ENCODE data around the gene EMC9. TPM values are rescaled to one million over a fixed set of nuclear protein-coding genes. Genes with fewer than 3 reads are reported as not detected.

EMC9 gene
- total RNA-seq, 2 donors from 2014 or later: 38.0 to 56.5 TPM

DNA sequence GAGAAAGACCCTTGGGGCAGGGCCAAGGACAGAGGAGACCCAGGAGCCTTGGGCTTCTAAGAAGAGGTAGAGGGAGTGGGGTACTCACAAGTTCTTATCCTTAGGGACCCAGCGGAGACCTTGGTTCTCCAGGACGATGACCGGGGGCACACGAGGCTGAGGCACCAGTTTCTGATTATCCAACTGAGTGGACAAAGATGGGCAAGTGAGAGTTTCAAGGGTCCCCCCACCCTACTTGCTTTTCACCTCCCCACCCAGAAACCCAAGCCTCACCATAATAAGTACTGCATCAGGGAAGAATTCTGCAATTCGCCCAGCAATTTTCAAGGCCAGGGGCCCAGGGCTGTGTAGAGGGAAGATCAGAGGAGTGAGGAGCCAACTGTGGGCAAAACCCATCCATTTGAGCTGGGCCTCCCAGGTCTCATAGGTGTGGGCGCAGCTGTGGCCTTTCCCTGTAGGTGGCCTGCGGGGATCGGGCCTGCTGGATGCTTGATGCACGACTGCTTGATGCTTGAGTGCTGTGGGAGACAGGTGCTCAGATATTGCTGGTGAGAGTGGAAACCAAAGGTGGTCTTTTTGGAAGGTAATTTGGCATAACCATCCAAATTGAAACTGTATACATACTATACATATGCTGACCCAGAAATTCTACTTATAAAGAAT is 2.0 kb downstream of the EMC9 start:
- DNase-seq (peak in 1 of 2 donors; percentile 45), ATAC-seq (replicated peaks in 1 of 2) (no peak)
- Mint-ChIP-seq H3K27me3 (ENCODE audit: low read depth) (no peaks in the 10 kb centered on the region), H3K36me3 (ENCODE audit: insufficient read depth in 2 of 2) (peaks cover 20 to 33% of the 10 kb centered on the region in 2 donors), H3K9me3 (no peaks in the 10 kb centered on the region), H3K4me3 (peak overlapping the region; percentile 94 to 99), H3K27ac (peak overlapping the region; percentile 90), H3K4me1 (ENCODE audit: low read depth) (peaks cover 71% of the 10 kb centered on the region)

DNA sequence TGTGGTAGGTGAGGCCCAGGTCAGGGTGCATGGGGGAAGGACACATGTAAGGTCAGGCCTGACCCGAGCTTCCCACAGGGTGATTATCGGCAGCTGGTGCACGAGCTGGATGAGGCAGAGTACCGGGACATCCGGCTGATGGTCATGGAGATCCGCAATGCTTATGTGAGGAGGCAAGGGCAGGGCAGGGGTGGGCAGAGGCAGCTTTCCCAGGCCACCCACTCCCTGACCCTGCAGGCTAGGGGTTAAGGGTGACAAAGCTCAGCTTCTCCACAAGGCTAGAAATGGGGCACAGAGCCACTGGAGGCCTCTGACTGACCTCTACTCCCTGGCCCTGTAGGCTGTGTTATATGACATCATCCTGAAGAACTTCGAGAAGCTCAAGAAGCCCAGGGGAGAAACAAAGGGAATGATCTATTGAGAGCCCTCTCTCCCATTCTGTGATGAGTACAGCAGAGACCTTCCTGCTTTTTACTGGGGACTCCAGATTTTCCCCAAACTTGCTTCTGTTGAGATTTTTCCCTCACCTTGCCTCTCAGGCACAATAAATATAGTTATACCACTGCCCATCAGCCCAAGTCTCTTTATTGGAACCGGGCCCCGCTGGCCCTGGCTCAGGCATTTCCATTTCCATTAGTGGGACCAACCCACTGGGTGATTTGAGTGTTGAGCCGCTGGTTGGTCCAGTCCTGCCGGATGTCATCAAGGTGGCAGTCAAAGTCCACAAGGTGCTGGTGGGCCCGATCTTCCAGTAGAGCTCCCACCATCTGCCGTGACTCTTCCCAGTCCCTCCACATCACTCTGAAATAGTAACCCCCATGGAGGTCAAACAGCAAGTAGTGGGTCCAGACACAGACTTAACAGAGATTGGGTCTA is 2.8 kb downstream of the EMC9 start:
- Mint-ChIP-seq H3K27ac (peak overlapping the region; percentile 90), H3K36me3 (ENCODE audit: insufficient read depth in 2 of 2) (peaks cover 17 to 29% of the 10 kb centered on the region in 2 donors), H3K4me1 (ENCODE audit: low read depth) (peaks cover 63% of the 10 kb centered on the region), H3K27me3 (ENCODE audit: low read depth) (no peaks in the 10 kb centered on the region), H3K4me3 (peak overlapping the region; percentile 94 to 99), H3K9me3 (no peaks in the 10 kb centered on the region)
- ATAC-seq (replicated peaks in 1 of 2) (no peak), DNase-seq (no peak)

DNA sequence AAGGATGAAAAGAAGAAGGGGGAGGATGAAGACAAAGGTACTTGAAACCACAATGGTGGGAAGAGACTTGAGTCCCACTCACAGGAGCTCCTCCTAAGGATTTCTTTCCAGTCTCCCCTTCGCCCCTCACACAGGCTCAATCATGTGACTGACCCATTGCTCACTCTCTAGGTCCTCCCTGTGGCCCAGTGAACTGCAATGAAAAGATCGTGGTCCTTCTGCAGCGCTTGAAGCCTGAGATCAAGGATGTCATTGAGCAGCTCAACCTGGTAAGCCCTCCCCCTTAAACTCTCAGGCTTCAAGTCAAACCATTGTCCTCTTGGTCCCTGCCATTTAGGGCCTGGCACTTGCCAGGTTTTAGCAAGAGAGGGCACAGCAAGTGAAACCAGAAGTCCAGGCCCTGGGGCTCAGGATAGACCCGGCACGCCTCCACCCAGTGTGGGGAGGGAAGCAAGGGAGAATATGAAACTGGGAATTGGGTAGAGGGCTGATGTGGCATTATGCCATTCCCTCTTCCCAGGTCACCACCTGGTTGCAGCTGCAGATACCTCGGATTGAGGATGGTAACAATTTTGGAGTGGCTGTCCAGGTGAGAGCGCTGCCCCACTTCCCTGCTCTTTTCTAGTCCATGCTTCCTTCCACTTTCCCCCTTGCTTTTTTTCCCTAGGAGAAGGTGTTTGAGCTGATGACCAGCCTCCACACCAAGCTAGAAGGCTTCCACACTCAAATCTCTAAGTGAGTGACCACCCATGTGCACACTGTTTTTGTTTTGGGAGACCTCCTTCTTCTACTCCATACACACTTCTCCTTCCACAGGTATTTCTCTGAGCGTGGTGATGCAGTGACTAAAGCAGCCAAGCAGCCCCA is 3.6 kb downstream of the EMC9 start:
- no peaks in the 10 kb centered on the region for H3K9me3 Mint-ChIP-seq
- H3K4me3 Mint-ChIP-seq: peak overlapping the region; percentile 92 to 95
- no peak for DNase-seq
- H3K27me3 Mint-ChIP-seq (ENCODE audit: low read depth): no peaks in the 10 kb centered on the region
- peak overlapping the region; percentile 91 for H3K27ac Mint-ChIP-seq
- H3K4me1 Mint-ChIP-seq (ENCODE audit: low read depth): peaks cover 61% of the 10 kb centered on the region
- peaks cover 13 to 25% of the 10 kb centered on the region in 2 donors for H3K36me3 Mint-ChIP-seq (ENCODE audit: insufficient read depth in 2 of 2)
- no peak for ATAC-seq (replicated peaks in 1 of 2)

DNA sequence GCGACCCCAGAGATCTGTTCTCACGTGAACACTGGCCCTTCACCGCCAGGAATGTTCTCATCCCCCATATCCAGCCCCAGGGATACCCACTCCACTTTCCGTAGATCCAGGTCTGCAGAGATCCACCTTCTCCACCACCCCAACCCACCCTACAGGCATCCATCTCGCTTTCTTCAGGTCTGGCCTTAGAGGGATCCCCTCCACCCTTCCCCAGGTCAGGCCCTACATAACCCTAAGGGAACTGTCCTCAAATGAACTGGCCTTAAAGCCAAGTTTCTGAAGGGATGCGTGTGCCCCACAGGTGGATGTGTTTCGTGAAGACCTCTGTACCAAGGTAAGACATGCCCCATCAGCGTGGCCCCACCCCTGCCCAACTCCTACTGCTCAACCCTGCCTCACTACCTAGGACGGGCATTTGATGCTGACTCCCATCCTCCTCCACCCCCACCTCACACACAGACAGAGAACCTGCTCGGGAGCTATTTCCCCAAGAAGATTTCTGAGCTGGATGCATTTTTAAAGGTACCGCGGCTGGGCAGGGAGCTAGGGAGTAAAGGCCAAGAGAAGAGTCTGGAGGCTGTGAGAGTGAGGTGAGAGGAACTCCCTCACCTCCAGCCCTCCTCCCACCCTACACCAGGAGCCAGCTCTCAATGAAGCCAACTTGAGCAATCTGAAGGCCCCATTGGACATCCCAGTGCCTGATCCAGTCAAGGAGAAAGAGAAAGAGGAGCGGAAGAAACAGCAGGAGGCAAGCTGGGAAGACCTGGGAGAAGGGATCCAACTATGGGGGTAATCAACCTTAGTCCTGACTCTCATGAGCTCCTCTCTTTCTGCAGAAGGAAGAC is 4.5 kb downstream of the EMC9 start:
- no peak for DNase-seq

DNA sequence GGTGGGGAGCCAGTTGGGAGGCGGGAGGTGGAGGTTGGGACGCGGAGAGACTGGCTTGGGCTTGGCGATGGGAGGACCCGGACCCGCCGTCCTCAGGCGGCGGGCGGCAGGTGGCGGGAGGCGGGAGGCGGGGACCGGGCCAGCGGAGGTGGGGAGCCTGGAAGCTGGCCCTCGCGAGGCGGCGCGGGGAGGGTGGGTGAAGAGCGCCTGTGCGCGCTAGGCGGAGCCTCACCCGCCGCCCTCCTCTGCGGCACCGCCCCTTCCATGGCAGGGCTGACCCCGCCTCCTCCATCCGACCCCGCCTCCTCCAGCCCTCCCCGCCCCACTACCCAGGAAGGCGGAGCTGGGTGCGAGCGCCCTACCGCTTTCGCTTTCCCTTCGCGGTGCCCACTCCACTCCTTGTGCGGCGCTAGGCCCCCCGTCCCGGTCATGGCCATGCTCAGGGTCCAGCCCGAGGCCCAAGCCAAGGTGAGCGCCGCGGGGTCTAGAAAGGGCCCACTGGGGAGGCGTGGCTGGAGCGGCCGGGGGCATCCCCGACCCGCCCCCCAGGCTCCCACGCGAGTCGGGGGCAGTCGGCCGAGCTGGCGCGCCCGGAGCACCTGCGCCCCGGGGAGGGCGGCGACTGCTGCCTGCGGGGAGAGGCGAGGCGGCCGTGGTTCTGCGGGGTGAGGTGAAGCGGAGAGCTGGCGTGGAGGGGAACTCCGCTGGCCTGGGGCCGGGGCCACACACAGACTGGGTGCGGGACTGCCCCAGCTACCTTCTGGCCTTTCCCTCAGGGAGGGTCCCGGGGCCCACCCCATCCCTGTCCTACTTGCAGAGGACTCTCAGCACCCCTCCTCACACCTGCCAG is 5.3 kb downstream of the EMC9 start, which contains the start of gene PSME1:
Gene PSME1 (plus strand): TSS at position 361 of the 850 bp plus-strand sequence. CDS start 69 bp downstream, at position 430.
- H3K27me3 Mint-ChIP-seq (ENCODE audit: low read depth): no peaks in the 10 kb centered on the region
- H3K4me3 Mint-ChIP-seq: peak within 1 kb of the TSS; percentile 92 to 95
- ATAC-seq (replicated peaks in 1 of 2) (peak; percentile 94 to 97), DNase-seq (peak; percentile 95 to 97)
- H3K9me3 Mint-ChIP-seq: no peaks in the 10 kb centered on the region
- peaks cover 61% of the 10 kb centered on the region for H3K4me1 Mint-ChIP-seq (ENCODE audit: low read depth)
- H3K27ac Mint-ChIP-seq: peak within 1 kb of the TSS; percentile 91
- H3K36me3 Mint-ChIP-seq (ENCODE audit: insufficient read depth in 2 of 2): peaks cover 11 to 21% of the 10 kb centered on the region in 2 donors

More for the DNA sequence above, 4.5 kb downstream of the EMC9 start:
- no peaks in the 10 kb centered on the region for H3K27me3 Mint-ChIP-seq (ENCODE audit: low read depth)
- H3K4me3 Mint-ChIP-seq: peak overlapping the region; percentile 92 to 95
- peaks cover 61% of the 10 kb centered on the region for H3K4me1 Mint-ChIP-seq (ENCODE audit: low read depth)
- no peak for ATAC-seq (replicated peaks in 1 of 2)
- peaks cover 11 to 22% of the 10 kb centered on the region in 2 donors for H3K36me3 Mint-ChIP-seq (ENCODE audit: insufficient read depth in 2 of 2)
- H3K9me3 Mint-ChIP-seq: no peaks in the 10 kb centered on the region
- peak overlapping the region; percentile 91 for H3K27ac Mint-ChIP-seq

DNA sequence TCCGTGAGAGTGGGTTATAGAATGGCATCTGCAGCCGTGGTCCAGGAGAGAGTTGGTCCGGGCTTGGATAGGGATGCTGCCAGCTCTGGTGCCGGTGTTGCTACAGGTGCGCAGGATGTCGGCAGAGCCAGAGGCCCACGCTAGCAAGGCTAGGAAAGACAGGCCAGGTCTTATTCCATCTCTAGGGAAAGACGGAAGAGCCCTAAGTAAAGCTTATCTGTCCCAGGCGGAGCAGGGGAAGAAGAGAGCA is 5.9 kb downstream of the EMC9 start:
- H3K36me3 Mint-ChIP-seq (ENCODE audit: insufficient read depth in 2 of 2): peaks cover 11 to 18% of the 10 kb centered on the region in 2 donors
- H3K27ac Mint-ChIP-seq: peak overlapping the region; percentile 90
- no peaks in the 10 kb centered on the region for H3K27me3 Mint-ChIP-seq (ENCODE audit: low read depth)
- no peaks in the 10 kb centered on the region for H3K9me3 Mint-ChIP-seq
- H3K4me3 Mint-ChIP-seq: peak overlapping the region; percentile 92 to 95
- ATAC-seq (replicated peaks in 1 of 2) (peak; percentile 0 to 1), DNase-seq (no peak)
- H3K4me1 Mint-ChIP-seq (ENCODE audit: low read depth): peaks cover 61% of the 10 kb centered on the region

DNA sequence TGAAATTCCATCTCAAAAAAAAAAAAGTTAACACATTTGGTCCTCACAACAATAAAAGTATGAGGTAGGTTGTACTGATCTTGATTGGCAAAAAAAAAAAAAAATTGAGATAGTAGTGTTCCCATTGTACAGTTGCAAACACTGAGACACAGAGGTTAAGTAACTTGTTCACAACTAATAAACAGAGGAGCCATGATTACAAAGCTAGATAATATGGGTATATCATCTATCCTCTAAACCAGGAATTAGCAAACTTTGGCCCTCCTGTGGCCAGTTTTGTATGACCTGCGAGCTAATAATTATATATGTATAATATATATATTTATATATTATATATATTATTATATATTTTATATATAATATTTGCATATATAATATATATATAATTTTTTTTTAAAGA is 7.7 kb downstream of the EMC9 start:
- Mint-ChIP-seq H3K4me1 (ENCODE audit: low read depth) (peaks cover 49% of the 10 kb centered on the region), H3K27me3 (ENCODE audit: low read depth) (no peaks in the 10 kb centered on the region), H3K27ac (no peak overlapping the region), H3K4me3 (no peak overlapping the region), H3K36me3 (ENCODE audit: insufficient read depth in 2 of 2) (peaks cover 8 to 10% of the 10 kb centered on the region in 2 donors), H3K9me3 (no peaks in the 10 kb centered on the region)
- DNase-seq (no peak), ATAC-seq (replicated peaks in 1 of 2) (no peak)

DNA sequence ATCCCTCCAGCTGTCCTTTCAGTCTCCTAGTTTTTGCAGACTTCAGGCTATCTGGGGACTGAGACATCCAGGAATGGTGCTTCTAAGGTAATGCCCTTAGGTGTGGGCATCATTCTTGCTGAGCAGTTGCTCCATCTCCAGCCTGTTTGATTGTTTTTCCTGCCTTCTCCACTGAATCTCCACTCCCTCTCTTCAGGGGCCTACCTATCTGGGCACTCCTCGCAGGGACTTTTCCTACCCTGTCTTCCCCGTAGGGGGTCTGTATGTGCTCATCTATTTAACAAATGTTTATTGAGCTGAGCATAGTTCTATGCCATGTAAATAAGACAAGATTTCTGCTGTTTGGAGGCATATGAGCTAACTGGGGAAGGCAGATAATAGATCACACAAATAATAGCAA is 8.4 kb downstream of the EMC9 start:
- Mint-ChIP-seq H3K4me1 (ENCODE audit: low read depth) (peaks cover 44% of the 10 kb centered on the region), H3K4me3 (peak overlapping the region; percentile 54 to 64), H3K27ac (peak overlapping the region; percentile 42), H3K9me3 (no peaks in the 10 kb centered on the region), H3K27me3 (ENCODE audit: low read depth) (no peaks in the 10 kb centered on the region), H3K36me3 (ENCODE audit: insufficient read depth in 2 of 2) (peaks cover 4 to 6% of the 10 kb centered on the region in 2 donors)
- no peak for ATAC-seq (replicated peaks in 1 of 2)
- no peak for DNase-seq

DNA sequence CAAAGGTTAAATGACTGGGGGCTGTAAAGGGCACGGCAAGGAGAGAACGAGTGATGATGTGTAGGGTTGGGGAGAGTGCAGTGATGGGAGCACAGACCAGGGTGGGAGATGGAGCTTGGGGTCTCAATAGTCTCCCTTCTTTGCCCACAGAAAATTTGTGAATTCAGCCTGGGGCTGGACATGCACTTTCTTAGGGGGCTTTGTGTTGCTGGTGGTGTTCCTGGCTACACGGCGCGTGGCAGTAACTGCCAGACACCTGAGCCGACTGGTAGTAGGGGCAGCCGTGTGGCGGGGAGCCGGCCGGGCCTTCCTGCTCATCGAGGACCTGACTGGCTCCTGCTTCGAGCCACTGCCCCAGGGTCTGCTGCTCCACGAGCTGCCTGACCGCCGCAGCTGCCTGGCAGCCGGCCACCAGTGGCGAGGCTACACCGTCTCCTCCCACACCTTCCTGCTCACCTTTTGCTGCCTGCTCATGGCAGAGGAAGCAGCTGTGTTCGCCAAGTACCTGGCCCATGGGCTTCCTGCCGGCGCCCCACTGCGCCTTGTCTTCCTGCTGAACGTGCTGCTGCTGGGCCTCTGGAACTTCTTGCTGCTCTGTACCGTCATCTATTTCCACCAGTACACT is 9.2 kb downstream of the EMC9 start:
- no peaks in the 10 kb centered on the region for H3K9me3 Mint-ChIP-seq
- no peaks in the 10 kb centered on the region for H3K27me3 Mint-ChIP-seq (ENCODE audit: low read depth)
- peaks cover 38% of the 10 kb centered on the region for H3K4me1 Mint-ChIP-seq (ENCODE audit: low read depth)
- peaks cover 3 to 5% of the 10 kb centered on the region in 2 donors for H3K36me3 Mint-ChIP-seq (ENCODE audit: insufficient read depth in 2 of 2)
- DNase-seq (peak; percentile 44 to 49), ATAC-seq (replicated peaks in 1 of 2) (no peak)
- peak overlapping the region; percentile 42 for H3K27ac Mint-ChIP-seq
- H3K4me3 Mint-ChIP-seq: peak overlapping the region; percentile 54 to 64

DNA sequence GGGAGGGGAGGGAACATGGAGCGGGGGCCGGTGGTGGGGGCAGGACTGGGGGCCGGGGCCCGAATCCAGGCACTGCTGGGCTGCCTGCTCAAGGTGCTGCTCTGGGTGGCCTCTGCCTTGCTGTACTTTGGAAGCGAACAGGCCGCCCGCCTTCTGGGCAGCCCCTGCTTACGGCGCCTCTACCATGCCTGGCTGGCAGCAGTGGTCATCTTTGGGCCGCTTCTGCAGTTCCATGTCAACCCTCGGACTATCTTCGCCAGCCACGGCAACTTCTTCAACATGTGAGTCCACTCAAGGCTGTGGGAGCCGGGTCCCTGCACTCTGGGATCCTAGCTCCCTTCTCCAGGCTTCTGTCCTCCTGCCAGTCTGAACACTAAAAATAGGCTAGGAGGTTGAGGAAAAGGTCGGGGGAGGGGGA is 9.8 kb downstream of the EMC9 start:
- Mint-ChIP-seq H3K36me3 (ENCODE audit: insufficient read depth in 2 of 2) (no peaks in the 10 kb centered on the region), H3K9me3 (no peaks in the 10 kb centered on the region), H3K4me3 (peak overlapping the region in 1 of 2 donors; percentile 33), H3K4me1 (ENCODE audit: low read depth) (peaks cover 32% of the 10 kb centered on the region), H3K27me3 (ENCODE audit: low read depth) (no peaks in the 10 kb centered on the region), H3K27ac (no peak overlapping the region)
- DNase-seq (no peak), ATAC-seq (replicated peaks in 1 of 2) (no peak)

Measured in activated T-cell treated with anti-CD3 and anti-CD28 coated beads, Interleukin-2, amount 50 U/mL, for 72 hours (primary cell).